Measurements from ENCODE around the gene MAGI2. TPM values are rescaled to one million over a fixed set of nuclear protein-coding genes. Genes with fewer than 3 reads are reported as not detected.
A peak's percentile ranks its signal among the peaks of the same experiment; 100 is the strongest.

Gene MAGI2
- total RNA-seq, 6 experiments from 2014 or later = 1.2 to 4.0 (median 2.4) TPM

GRCh38 chr7:78020874-78021249 is 1432.6 kb downstream of the MAGI2 start:
- no peak for DNase-seq
- Histone ChIP-seq H3K27me3 (no peaks in the 10 kb centered on the region), H3K36me3 (no peaks in the 10 kb centered on the region), H3K4me1 (peaks cover 0 to 6% (median 0%) of the 10 kb centered on the region in 4 donors), H3K4me3 (no peak overlapping the region), H3K27ac (no peak overlapping the region), H3K9me3 (no peaks in the 10 kb centered on the region)
- intact Hi-C loops (cut with DNase I) = no loop called here
- no peak for TF ChIP-seq POLR2A (IDR thresholded peaks at IDR 0.05)
- TF ChIP-seq CTCF (IDR thresholded peaks at IDR 0.05) = no peak
- no peak for ATAC-seq

- no peaks in the 10 kb centered on the region for H3K36me3 ChIP-seq
- H3K27me3 ChIP-seq = no peaks in the 10 kb centered on the region
- H3K4me3 ChIP-seq = peak overlapping the region; percentile 47 to 61 (median 56)
- TF ChIP-seq CTCF (IDR thresholded peaks at IDR 0.05) (peak; percentile 61 to 82 (median 76)), POLR2A (IDR thresholded peaks at IDR 0.05) (no peak)
- under 1% methylated on average over 9 of the region's 25 CpGs for WGBS (ENCODE audit: insufficient coverage, low coverage, low lambda C conversion rate, missing lambda C conversion rate)
- peak overlapping the region; percentile 87 to 91 (median 89) for H3K27ac ChIP-seq
- ATAC-seq (peak; percentile 80 to 83 (median 82)), DNase-seq (peak in 1 of 3 donors; percentile 72)
- no peaks in the 10 kb centered on the region for H3K9me3 ChIP-seq
- H3K4me1 ChIP-seq = peaks cover 0 to 6% (median 0%) of the 10 kb centered on the region in 4 donors
- intact Hi-C loops (cut with DNase I) = no loop called here
Measured at GRCh38 chr7:78020136-78020873, 1433.2 kb downstream of the MAGI2 start.

- DNase-seq = peak; percentile 93 to 95 (median 95)
- intact Hi-C loops (cut with DNase I) = no loop called here
- H3K27me3 ChIP-seq = no peaks in the 10 kb centered on the region
- TF ChIP-seq CTCF (IDR thresholded peaks at IDR 0.05) (peak in 2 of 4 donors; percentile 20 to 31), POLR2A (IDR thresholded peaks at IDR 0.05) (peak; percentile 90)
- WGBS (ENCODE audit: insufficient coverage, low coverage, low lambda C conversion rate, missing lambda C conversion rate) = 0% methylated on average over 8 of the region's 88 CpGs
- ATAC-seq = peak; percentile 94 to 98 (median 96)
- peak overlapping the region; percentile 87 to 91 (median 89) for H3K27ac ChIP-seq
- peak overlapping the region; percentile 47 to 61 (median 56) for H3K4me3 ChIP-seq
- H3K4me1 ChIP-seq = peaks cover 0 to 6% (median 0%) of the 10 kb centered on the region in 4 donors
- H3K9me3 ChIP-seq = no peaks in the 10 kb centered on the region
- no peaks in the 10 kb centered on the region for H3K36me3 ChIP-seq
Measured at GRCh38 chr7:78019447-78020135, 1433.9 kb downstream of the MAGI2 start.

GRCh38 chr7:78018641-78019446 is 1434.6 kb downstream of the MAGI2 start:
- Histone ChIP-seq H3K36me3 (no peaks in the 10 kb centered on the region), H3K9me3 (no peaks in the 10 kb centered on the region), H3K4me1 (peaks cover 0 to 6% (median 0%) of the 10 kb centered on the region in 4 donors), H3K4me3 (peak overlapping the region; percentile 22 to 61 (median 42)), H3K27ac (peak overlapping the region in 2 of 3 donors; percentile 23 to 24), H3K27me3 (no peaks in the 10 kb centered on the region)
- intact Hi-C loops (cut with DNase I) = no loop called here
- WGBS (ENCODE audit: insufficient coverage, low coverage, low lambda C conversion rate, missing lambda C conversion rate) = 14% methylated on average over 19 of the region's 51 CpGs
- TF ChIP-seq POLR2A (IDR thresholded peaks at IDR 0.05) (no peak), CTCF (IDR thresholded peaks at IDR 0.05) (no peak)
- DNase-seq (peak in 1 of 3 donors; percentile 22), ATAC-seq (no peak)
